Keratinocyte (primary cell): ENCODE measurements around the gene TLR6.

ENCODE experiments used
- CTCF ChIP-seq, 3 experiments: IDR thresholded peaks in 1 of 3; conservative IDR thresholded peaks in 1 of 3; optimal IDR thresholded peaks in 1 of 3; 2 replicates in 2 of 3; 3 replicates in 1 of 3; pipeline versions ENCODE3 to v1.5.1; 2011; ENCODE audit warnings: low read length in 3 of 3, mild to moderate bottlenecking in 3 of 3, moderate library complexity in 2 of 3, control low read depth in 1 of 3, inconsistent platforms in 1 of 3; ENCODE audit not compliant: insufficient read depth in 2 of 3; ENCODE audit errors: extremely low read depth in 1 of 3
- EZH2 ChIP-seq: IDR thresholded peaks from one replicate; pipeline ENCODE4 v1.6.1; 2012; ENCODE audit warnings: inconsistent platforms, mild to moderate bottlenecking, low read length, moderate library complexity

GRCh38 chr4:38866973-38867477 is 10.4 kb upstream of the TLR6 start:
- TF ChIP-seq CTCF (optimal IDR thresholded peaks at IDR 0.05 in 1 of 3, IDR thresholded peaks at IDR 0.05 in 1 of 3, conservative IDR thresholded peaks at IDR 0.05 in 1 of 3; ENCODE audit: extremely low read depth in 1 of 3, insufficient read depth in 2 of 3, low read length in 3 of 3) (no peak), EZH2 (no peak)
